ENCODE data around the gene TMEM259. TPM values are rescaled to one million over a fixed set of nuclear protein-coding genes. Genes with fewer than 3 reads are reported as not detected.

The TMEM259 gene
- total and polyA plus RNA-seq, 7 donors = 67.1 to 133 (median 88.8) TPM

- Histone ChIP-seq H3K9me3 (no peaks in the 10 kb centered on the region), H3K4me3 (no peak overlapping the region), H3K4me1 (no peaks in the 10 kb centered on the region), H3K27me3 (ENCODE audit: insufficient read depth in 3 of 3, low read length in 2 of 3) (peaks cover 0 to 56% (median 20%) of the 10 kb centered on the region in 3 donors), H3K36me3 (ENCODE audit: insufficient read depth in 1 of 2, low read depth in 1 of 2) (peaks cover 3 to 17% of the 10 kb centered on the region in 2 donors), H3K27ac (no peak overlapping the region)
- DNase-seq (peak in 1 of 2 donors; percentile 59), ATAC-seq (no peak)
- no peak for TF ChIP-seq CTCF (IDR thresholded peaks at IDR 0.05)
- intact Hi-C loops (cut with DNase I) = no loop called here
- whole genome bisulfite sequencing, 3 donors = 4 to 6% (median 6%) methylated on average over 54 to 64 of the region's 64 CpGs
Measured at GRCh38 chr19:996051-996838, 24.7 kb downstream of the TMEM259 start.

DNA sequence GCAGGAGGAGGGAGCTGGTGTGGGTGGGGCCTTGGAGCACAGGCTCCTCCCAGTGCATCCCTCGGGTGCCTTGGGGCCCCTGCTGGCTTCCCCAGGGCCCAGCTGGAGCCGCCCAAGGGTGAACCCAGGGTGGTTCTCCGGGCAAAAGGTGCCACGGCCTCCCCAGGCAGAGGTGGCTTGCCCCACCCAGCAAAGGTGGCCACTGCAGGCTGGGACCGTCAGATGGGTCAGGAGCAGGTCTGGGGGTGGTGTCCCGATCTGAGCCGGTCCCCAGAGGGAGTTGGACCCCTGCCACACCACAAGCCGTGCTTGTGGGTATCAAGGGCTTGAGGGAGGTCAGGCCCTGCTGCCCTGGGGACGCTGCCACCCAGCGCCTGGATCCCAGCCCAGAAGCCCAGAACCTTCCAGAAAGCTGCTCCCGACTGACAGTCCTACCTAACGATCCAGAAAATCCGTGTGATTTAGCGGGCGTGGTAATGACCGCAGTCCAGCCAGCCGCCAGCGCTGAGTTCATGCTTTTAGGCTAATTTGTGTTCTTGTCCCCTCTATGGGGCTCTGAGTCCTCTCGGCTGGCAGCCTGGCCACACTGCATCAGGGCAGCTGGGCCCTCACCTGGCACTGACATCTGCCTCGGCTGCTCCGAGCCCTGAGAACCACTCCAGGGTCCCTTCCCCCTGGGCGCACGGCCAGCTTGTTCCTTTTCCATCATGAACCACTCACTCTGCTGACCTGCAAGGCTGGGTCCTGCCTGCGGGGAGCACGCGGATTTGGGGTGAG, 25.7 kb downstream of the TMEM259 start:
- Histone ChIP-seq H3K4me1 (no peaks in the 10 kb centered on the region), H3K27ac (no peak overlapping the region), H3K9me3 (no peaks in the 10 kb centered on the region), H3K4me3 (no peak overlapping the region), H3K27me3 (ENCODE audit: insufficient read depth in 3 of 3, low read length in 2 of 3) (peaks cover 0 to 46% (median 13%) of the 10 kb centered on the region in 3 donors), H3K36me3 (ENCODE audit: insufficient read depth in 1 of 2, low read depth in 1 of 2) (peaks cover 3 to 25% of the 10 kb centered on the region in 2 donors)
- DNase-seq (no peak), ATAC-seq (no peak)
- intact Hi-C loops (cut with DNase I) = no loop called here
- 32 to 61% (median 41%) methylated on average over 25 to 26 of the region's 26 CpGs for WGBS, 3 donors
- TF ChIP-seq CTCF (IDR thresholded peaks at IDR 0.05) = no peak

GRCh38 chr19:994516-994915, 26.4 kb downstream of the TMEM259 start:
- H3K36me3 ChIP-seq (ENCODE audit: insufficient read depth in 1 of 2, low read depth in 1 of 2) = peaks cover 3 to 29% of the 10 kb centered on the region in 2 donors

DNA sequence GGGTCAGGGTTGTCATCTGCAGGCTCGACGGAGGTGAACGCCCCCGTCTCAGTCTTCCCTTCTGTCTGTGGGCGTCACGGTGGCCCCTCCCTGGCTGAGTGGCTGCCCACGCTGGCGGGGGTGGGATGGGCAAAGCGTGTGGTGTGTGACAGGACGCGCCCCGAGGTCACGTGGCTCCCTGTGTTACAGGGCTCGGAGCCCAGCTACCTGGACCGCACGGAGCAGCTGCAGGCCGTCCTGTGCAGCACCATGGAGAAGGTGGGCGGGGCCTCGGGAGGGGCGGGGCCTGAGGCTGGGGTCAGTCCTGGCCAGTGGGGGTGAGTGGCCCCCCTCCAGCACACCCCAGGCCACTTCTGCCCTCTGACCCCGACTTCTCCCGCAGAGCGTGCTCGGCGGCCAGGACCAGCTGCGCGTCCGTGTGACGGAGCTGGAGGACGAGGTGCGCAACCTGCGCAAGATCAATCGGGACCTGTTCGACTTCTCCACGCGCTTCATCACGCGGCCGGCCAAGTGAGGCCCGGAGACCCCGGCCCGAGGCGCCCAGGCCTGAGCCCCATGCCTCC, 27.0 kb downstream of the TMEM259 start:
- H3K4me1 ChIP-seq = no peaks in the 10 kb centered on the region
- no peak for TF ChIP-seq CTCF (IDR thresholded peaks at IDR 0.05)
- H3K36me3 ChIP-seq (ENCODE audit: insufficient read depth in 1 of 2, low read depth in 1 of 2) = peaks cover 3 to 33% of the 10 kb centered on the region in 2 donors
- DNase-seq (no peak), ATAC-seq (no peak)
- intact Hi-C loops (cut with DNase I) = no loop called here
- H3K27ac ChIP-seq = no peak overlapping the region
- H3K9me3 ChIP-seq = no peaks in the 10 kb centered on the region
- 85 to 91% (median 89%) methylated on average over 35 to 43 of the region's 43 CpGs for WGBS, 3 donors
- H3K4me3 ChIP-seq = no peak overlapping the region
- H3K27me3 ChIP-seq (ENCODE audit: insufficient read depth in 3 of 3, low read length in 2 of 3) = peaks cover 0 to 33% (median 5%) of the 10 kb centered on the region in 3 donors

More at GRCh38 chr19:994516-994915, 26.4 kb downstream of the TMEM259 start:
- WGBS, 3 donors = 89 to 94% (median 93%) methylated on average over 17 to 18 of the region's 18 CpGs
- no peak for TF ChIP-seq CTCF (IDR thresholded peaks at IDR 0.05)
- H3K4me3 ChIP-seq = no peak overlapping the region
- DNase-seq = no peak
- intact Hi-C loops (cut with DNase I) = no loop called here
- no peak for ATAC-seq
- H3K27ac ChIP-seq = no peak overlapping the region
- H3K4me1 ChIP-seq = no peaks in the 10 kb centered on the region
- H3K27me3 ChIP-seq (ENCODE audit: insufficient read depth in 3 of 3, low read length in 2 of 3) = peaks cover 0 to 39% (median 11%) of the 10 kb centered on the region in 3 donors
- H3K9me3 ChIP-seq = no peaks in the 10 kb centered on the region
